Ectodermal cell (in vitro differentiated cells): ENCODE measurements around the gene MRPL49.

ENCODE experiments used
- H3K27ac ChIP-seq: 2 replicates; pipeline ENCODE4 v1.7.0; 2013; ENCODE audit warnings: mild to moderate bottlenecking, low read depth, low read length; ENCODE audit not compliant: insufficient read depth, poor library complexity, severe bottlenecking
- H3K27me3 ChIP-seq: 2 replicates; pipeline ENCODE4 v1.7.0; 2013; ENCODE audit warnings: mild to moderate bottlenecking, low read length; ENCODE audit not compliant: insufficient read depth, control insufficient read depth, poor library complexity, severe bottlenecking
- H3K36me3 ChIP-seq: one replicate; pipeline ENCODE4 v1.7.0; 2013; ENCODE audit warnings: low read length; ENCODE audit not compliant: control insufficient read depth, insufficient read depth
- H3K4me1 ChIP-seq: one replicate; pipeline ENCODE4 v1.7.0; 2013; ENCODE audit warnings: low read length; ENCODE audit not compliant: control insufficient read depth, insufficient read depth
- H3K4me3 ChIP-seq: 2 replicates; pipeline ENCODE4 v1.7.0; 2013; ENCODE audit warnings: low read depth, low read length, control low read depth; ENCODE audit not compliant: insufficient read depth
- H3K9me3 ChIP-seq: 2 replicates; pipeline ENCODE4 v1.7.0; 2013; ENCODE audit warnings: mild to moderate bottlenecking, low read length, moderate library complexity; ENCODE audit not compliant: control insufficient read depth
- WGBS, 2 experiments: methylation state at CpG; one replicate each; pipeline ENCODE4 v1.1.7; 2013; ENCODE audit warnings: missing lambda C conversion rate in 2 of 2; 5-methylcytosine and 5-hydroxymethylcytosine counted together

MRPL49 gene

DNA sequence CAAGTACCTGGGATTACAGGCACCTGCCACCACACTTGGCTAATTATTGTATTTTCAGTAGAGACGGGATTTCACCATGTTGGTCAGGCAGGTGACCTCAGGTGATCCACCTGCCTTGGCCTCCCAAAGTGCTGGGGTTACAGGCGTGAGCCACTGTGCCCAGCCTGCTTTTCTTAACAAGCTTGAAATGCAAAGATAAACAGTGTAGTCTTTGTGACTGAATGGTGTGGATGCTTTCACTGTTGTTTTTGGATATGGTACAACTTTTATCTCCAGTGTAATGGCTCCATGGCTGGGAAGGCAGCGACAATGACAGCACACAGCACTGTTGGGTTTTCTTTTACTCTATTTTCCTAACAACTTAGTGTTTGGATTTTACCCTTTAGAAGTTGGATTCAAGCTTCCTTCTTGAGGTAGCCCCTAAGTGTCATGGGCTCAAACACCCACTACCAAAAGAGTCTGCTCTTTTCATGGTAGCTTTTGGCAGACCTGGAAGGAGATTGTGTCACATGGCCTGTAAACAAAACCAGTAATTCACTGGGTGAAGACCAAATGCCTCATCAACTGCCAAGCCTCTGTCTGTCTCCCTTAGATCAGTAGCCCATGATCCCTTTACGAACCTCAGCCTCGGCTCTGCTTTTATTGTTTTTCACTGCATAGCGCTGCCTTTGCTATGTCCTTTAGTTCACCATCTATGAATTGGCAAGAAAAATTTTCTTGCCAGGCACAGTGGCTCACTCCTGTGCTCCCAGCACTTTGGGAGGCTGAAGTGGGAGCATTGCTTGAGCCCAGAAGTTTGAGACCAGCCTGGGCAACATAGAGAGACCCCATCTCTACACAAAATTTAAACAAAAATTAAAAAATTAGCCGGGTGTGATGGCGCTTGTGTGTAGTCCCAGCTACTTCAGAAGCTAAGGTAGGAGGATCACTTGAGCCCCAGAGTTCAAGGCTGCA lies 19.7 kb upstream of the MRPL49 start:
- H3K9me3 ChIP-seq = no peaks in the 10 kb centered on the region
- H3K4me1 ChIP-seq = no peaks in the 10 kb centered on the region
- H3K27ac ChIP-seq = no peak overlapping the region
- H3K4me3 ChIP-seq = no peak overlapping the region
- no peaks in the 10 kb centered on the region for H3K27me3 ChIP-seq
- no peaks in the 10 kb centered on the region for H3K36me3 ChIP-seq
- 94% methylated on average over 8 of the region's 8 CpGs for whole genome bisulfite sequencing, 2 experiments

DNA sequence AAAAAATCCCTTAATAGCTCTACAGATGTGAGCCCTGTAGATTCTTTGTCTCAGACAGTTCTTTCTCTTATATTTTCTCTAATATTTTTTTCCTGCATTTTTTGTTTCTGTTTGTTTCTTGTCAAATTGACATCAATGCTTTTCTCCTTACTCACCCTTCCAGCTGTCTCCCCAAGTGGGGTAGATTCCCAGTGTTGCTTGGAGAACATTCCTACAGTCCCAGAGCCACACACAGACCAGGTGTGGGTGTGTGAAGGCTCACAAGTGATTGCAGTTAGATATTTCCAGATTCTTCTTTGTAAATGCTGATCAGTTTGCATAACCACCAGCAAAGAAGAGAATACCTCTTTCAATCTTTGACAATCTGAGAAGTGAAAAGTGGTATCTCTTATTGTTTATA lies 18.6 kb upstream of the MRPL49 start:
- no peaks in the 10 kb centered on the region for H3K27me3 ChIP-seq
- H3K9me3 ChIP-seq = no peaks in the 10 kb centered on the region
- no peak overlapping the region for H3K27ac ChIP-seq
- H3K36me3 ChIP-seq = no peaks in the 10 kb centered on the region
- no peaks in the 10 kb centered on the region for H3K4me1 ChIP-seq
- H3K4me3 ChIP-seq = no peak overlapping the region

DNA sequence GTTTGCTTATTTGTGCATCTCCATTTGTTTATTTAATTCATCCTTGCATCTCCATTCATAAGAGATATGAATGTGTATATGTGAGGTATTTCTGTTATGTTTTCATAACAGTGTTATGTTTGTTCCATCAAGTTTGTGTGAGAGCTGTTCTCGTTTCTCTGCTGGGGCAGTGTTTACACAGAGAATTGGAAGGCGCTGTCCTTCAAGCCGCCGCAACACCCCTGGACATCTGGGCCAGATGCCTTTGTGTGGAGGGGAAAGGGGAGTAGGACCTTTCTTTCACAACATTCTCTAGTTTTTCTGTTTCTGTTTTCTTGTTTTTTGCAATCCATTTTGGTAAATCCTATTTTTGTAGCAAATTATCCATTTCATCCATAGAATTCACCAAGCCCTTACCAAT lies 17.5 kb upstream of the MRPL49 start:
- Histone ChIP-seq H3K4me3 (no peak overlapping the region), H3K4me1 (no peaks in the 10 kb centered on the region), H3K27ac (no peak overlapping the region), H3K27me3 (no peaks in the 10 kb centered on the region), H3K36me3 (peaks cover 4% of the 10 kb centered on the region), H3K9me3 (no peaks in the 10 kb centered on the region)
- 91 to 97% methylated on average over 4 of the region's 4 CpGs for WGBS, 2 experiments

DNA sequence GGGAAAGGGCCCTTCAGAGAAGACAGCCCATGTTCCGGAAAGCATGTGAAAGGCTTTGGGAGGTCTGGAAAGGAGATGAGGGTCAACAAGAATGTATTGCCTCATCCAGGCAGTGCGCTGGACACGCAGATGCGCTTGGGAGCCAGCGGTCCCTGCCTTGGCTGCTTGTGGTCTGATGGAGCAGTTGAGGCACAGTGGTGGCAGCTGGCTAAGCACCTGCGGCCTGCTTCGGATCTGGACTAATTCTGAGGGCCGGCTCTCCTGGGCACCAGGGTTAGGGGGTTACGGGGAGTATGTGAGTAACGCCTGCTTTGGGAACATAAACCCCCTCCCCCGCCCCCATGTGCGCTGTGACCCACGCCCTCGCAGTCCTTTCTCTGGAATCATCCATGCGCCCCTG lies 15.0 kb upstream of the MRPL49 start:
- Histone ChIP-seq H3K4me3 (no peak overlapping the region), H3K36me3 (peaks cover 4% of the 10 kb centered on the region), H3K27me3 (no peaks in the 10 kb centered on the region), H3K27ac (no peak overlapping the region), H3K4me1 (no peaks in the 10 kb centered on the region), H3K9me3 (no peaks in the 10 kb centered on the region)
- WGBS, 2 experiments = 96 to 97% methylated on average over 15 of the region's 15 CpGs

DNA sequence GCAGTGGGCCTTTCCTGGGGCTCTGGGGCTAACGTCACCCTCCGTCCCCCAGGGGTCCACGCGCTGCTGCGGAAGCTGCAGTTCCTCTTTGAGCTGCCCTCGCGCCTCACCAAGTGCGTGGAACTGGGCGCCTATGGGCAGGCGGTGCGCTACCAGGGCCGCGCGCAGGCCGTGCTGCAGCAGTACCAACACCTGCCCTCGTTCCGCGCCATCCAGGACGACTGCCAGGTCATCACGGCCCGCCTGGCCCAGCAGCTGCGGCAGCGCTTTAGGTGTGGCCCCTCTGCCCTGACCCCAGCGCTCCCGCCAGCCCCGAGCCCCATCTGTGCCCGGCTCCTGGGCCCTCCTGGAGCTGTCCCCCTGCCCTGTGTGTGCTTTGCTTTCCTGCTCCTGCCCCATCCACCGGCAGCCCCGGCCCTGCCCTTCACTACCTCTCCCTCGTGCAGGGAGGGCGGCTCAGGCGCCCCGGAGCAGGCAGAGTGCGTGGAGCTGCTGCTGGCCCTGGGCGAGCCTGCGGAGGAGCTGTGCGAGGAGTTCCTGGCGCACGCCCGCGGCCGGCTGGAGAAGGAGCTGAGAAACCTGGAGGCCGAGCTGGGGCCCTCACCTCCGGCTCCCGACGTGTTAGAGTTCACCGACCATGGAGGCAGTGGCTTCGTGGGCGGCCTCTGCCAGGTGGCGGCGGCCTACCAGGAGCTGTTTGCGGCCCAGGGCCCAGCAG lies 14.2 kb upstream of the MRPL49 start:
- no peaks in the 10 kb centered on the region for H3K9me3 ChIP-seq
- H3K4me3 ChIP-seq = no peak overlapping the region
- H3K27me3 ChIP-seq = no peaks in the 10 kb centered on the region
- no peak overlapping the region for H3K27ac ChIP-seq
- 96% methylated on average over 52 of the region's 52 CpGs for WGBS, 2 experiments
- H3K36me3 ChIP-seq = peaks cover 4% of the 10 kb centered on the region
- H3K4me1 ChIP-seq = no peaks in the 10 kb centered on the region

DNA sequence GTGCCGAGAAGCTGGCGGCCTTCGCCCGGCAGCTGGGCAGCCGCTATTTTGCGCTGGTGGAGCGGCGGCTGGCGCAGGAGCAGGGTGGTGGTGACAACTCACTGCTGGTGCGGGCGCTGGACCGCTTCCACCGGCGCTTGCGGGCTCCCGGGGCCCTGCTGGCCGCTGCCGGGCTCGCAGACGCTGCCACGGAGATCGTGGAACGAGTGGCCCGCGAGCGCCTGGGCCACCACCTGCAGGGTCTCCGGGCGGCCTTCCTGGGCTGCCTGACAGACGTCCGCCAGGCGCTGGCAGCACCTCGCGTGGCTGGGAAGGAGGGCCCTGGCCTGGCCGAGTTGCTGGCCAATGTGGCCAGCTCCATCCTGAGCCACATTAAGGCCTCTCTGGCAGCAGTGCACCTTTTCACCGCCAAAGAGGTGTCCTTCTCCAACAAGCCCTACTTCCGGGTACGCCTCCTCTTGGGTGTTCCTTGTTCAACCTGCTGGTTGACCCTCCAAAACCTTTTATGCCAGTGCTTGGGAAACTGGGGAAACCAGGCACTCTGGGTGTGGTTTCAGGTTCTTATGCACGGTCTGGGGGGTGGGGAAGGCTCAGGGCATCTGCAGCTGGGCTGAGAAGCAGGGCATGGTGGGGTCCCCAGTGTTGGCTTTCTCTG lies 13.5 kb upstream of the MRPL49 start:
- WGBS, 2 experiments = 95 to 96% methylated on average over 38 of the region's 38 CpGs

DNA sequence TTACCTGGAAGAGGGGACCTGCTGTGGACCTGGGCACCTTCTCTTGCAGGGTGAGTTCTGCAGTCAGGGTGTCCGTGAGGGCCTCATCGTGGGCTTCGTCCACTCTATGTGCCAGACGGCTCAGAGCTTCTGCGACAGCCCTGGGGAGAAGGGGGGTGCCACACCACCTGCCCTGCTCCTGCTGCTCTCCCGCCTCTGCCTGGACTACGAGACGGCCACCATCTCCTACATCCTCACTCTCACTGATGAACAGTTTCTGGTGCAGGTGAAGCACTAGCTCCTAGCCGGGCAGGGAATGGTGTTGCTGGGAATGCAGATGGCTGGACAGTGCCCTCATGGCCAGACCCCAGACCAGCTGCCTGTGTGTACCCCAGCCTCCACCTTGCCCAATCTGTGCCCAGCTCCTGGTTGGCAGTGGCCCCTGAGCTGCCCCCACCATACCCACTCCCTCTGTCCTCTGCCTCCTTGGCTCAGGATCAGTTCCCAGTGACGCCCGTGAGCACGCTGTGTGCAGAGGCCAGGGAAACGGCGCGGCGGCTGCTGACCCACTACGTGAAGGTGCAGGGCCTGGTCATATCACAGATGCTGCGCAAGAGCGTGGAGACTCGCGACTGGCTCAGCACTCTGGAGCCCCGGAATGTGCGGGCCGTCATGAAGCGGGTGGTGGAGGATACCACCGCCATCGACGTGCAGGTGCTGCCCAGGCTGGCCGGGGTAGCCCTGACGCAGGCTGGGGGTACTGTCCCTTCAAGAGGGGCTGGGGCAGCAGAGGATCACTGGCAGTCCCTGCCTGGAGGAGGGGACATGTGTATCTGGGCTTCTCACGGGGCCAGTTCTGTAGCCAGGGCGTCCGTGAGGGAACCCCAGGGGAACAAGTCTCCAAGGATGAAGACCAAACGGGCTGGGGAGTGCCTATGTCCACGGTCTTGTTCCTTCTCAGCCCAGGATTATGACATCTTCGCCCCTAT lies 12.6 kb upstream of the MRPL49 start:
- no peak overlapping the region for H3K4me3 ChIP-seq
- no peaks in the 10 kb centered on the region for H3K4me1 ChIP-seq
- no peak overlapping the region for H3K27ac ChIP-seq
- WGBS, 2 experiments = 94 to 95% methylated on average over 36 of the region's 36 CpGs
- H3K9me3 ChIP-seq = no peaks in the 10 kb centered on the region
- H3K36me3 ChIP-seq = peaks cover 4% of the 10 kb centered on the region
- H3K27me3 ChIP-seq = no peaks in the 10 kb centered on the region

More for the DNA sequence above, 13.5 kb upstream of the MRPL49 start:
- H3K9me3 ChIP-seq = no peaks in the 10 kb centered on the region
- no peaks in the 10 kb centered on the region for H3K4me1 ChIP-seq
- peaks cover 4% of the 10 kb centered on the region for H3K36me3 ChIP-seq
- no peak overlapping the region for H3K27ac ChIP-seq
- H3K4me3 ChIP-seq = no peak overlapping the region
- H3K27me3 ChIP-seq = no peaks in the 10 kb centered on the region

DNA sequence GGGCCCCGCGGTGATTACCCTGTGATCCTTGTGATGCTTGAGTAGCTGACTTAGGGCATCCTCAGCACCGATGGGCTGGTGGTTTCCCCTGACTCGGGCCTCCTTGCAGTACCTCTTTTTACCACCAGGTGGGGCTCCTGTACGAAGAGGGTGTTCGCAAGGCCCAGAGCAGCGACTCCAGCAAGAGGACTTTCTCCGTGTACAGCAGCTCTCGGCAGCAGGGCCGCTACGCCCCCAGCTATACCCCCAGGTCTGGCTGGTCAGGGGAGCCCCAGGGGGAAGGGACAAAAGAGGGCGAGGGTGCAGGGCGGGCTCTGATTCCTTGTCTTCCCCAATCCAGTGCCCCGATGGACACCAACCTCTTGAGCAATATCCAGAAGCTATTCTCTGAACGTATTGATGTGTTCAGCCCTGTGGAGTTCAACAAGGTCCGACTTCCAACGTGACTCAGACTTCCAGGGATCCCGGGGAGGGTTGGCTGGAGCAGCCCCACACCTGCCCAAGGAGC lies 11.7 kb upstream of the MRPL49 start:
- Histone ChIP-seq H3K4me1 (no peaks in the 10 kb centered on the region), H3K27ac (no peak overlapping the region), H3K27me3 (no peaks in the 10 kb centered on the region), H3K36me3 (peaks cover 4% of the 10 kb centered on the region), H3K9me3 (no peaks in the 10 kb centered on the region), H3K4me3 (no peak overlapping the region)
- 26 to 28% methylated on average over 18 of the region's 18 CpGs for whole genome bisulfite sequencing, 2 experiments

DNA sequence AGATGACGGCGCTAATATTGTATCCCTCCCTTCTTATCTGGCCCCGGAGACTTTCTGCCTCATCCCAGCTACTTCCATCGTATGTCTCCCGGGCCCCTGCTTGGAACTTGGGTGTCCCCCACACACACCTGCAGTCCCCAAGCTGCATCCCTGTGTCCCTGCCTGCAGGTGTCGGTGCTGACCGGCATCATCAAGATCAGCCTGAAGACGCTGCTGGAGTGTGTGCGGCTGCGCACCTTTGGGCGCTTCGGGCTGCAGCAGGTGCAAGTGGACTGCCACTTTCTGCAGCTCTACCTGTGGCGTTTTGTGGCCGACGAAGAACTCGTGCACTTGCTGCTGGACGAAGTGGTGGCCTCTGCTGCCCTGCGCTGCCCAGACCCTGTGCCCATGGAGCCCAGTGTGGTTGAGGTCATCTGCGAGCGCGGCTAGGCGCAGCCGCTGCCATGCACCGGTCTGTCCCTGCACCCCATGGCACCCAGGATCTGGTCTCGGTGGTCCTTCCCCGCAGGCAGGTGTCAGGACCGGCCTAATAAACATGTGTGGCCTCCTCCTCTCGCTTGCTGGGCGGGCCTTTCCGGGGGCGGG lies 10.9 kb upstream of the MRPL49 start:
- Histone ChIP-seq H3K4me3 (peak overlapping the region; percentile 85), H3K36me3 (peaks cover 4% of the 10 kb centered on the region), H3K4me1 (peaks cover 3% of the 10 kb centered on the region), H3K27me3 (no peaks in the 10 kb centered on the region), H3K9me3 (no peaks in the 10 kb centered on the region), H3K27ac (no peak overlapping the region)
- 65% methylated on average over 31 of the region's 31 CpGs for WGBS, 2 experiments
